Ovary (tissue), 3 donors: Measurements from ENCODE around the gene MTMR2.

Experiments
- EP300 ChIP-seq: sonication (generic); formaldehyde crosslinking; IDR thresholded peaks from one replicate; pipeline ENCODE4 v1.6.1; 2017; ENCODE audit warnings: antibody characterized with exemption
- POLR2A ChIP-seq: fragments of 450-650 bp; IDR thresholded peaks from one replicate; pipeline ENCODE4 v1.6.1; 2017; ENCODE audit warnings: antibody characterized with exemption, mild to moderate bottlenecking, moderate library complexity
- TF ChIP-seq, protein P1 (sequence below), 3 donors: fragments of 450-650 bp in 2 of 3; fragments of 200-600 bp in 1 of 3; IDR thresholded peaks; one replicate each; pipeline versions ENCODE4 v1.5.1 to v1.8.0; 2016 to 2022; ENCODE audit warnings: antibody characterized with exemption in 3 of 3, mild to moderate bottlenecking in 1 of 3
- donor health status: DM: no; HTN: no; CAD: no.

DNA sequence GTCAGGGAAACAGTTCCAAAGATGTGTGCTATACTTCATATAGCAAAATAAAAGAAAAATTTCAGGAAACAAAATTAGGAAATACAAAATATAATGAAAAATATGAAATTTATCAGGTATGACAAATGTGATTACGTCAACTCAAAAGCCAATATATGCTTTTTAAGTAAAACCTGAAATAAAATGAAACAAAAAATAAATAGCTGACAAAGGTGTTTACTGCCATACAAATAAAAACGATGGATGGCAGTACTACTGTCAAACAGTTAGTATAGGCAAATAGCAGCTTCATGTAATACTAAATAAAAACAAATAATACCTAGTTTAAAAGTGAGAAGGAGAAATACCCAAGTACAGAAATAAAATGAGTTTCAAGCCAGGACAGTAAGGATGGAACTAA lies 119.9 kb downstream of the MTMR2 start:
- TF ChIP-seq, protein P1, sequence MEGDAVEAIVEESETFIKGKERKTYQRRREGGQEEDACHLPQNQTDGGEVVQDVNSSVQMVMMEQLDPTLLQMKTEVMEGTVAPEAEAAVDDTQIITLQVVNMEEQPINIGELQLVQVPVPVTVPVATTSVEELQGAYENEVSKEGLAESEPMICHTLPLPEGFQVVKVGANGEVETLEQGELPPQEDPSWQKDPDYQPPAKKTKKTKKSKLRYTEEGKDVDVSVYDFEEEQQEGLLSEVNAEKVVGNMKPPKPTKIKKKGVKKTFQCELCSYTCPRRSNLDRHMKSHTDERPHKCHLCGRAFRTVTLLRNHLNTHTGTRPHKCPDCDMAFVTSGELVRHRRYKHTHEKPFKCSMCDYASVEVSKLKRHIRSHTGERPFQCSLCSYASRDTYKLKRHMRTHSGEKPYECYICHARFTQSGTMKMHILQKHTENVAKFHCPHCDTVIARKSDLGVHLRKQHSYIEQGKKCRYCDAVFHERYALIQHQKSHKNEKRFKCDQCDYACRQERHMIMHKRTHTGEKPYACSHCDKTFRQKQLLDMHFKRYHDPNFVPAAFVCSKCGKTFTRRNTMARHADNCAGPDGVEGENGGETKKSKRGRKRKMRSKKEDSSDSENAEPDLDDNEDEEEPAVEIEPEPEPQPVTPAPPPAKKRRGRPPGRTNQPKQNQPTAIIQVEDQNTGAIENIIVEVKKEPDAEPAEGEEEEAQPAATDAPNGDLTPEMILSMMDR (IDR thresholded peaks at IDR 0.05) = no peak
- TF ChIP-seq EP300 = no peak
- TF ChIP-seq POLR2A = no peak
